ENCODE measurements around the gene NRP2. TPM values are rescaled to one million over a fixed set of nuclear protein-coding genes. Genes with fewer than 3 reads are reported as not detected.

Gene NRP2
- total RNA-seq, 1 donor from 2014 or later: 64.0 TPM

DNA sequence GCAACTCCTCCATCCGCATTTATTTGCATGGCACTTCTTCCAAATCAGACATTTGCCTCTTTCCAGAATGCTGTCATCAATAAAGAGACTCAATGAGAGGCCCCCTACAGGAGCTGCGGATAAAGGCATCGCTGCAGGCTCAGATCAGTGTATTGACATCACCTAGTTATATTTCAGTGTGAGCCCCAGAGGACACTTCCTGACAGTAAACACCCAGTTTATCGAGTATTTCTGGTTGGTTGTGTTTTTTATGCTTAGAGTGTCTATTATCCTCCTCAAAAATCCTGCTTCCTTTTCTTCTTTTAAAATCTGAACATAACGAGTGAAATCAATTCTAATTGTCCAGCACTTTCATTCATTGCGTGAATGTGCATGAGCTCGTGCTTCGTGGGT is 38.8 kb downstream of the NRP2 start:
- no peak overlapping the region for H3K4me3 Mint-ChIP-seq
- H3K36me3 Mint-ChIP-seq (ENCODE audit: low read depth): peaks cover 29% of the 10 kb centered on the region
- peaks cover 42% of the 10 kb centered on the region for H3K4me1 Mint-ChIP-seq (ENCODE audit: low read depth)
- H3K9me3 Mint-ChIP-seq: no peaks in the 10 kb centered on the region
- H3K27me3 Mint-ChIP-seq (ENCODE audit: insufficient read depth): no peaks in the 10 kb centered on the region
- intact Hi-C loops (cut with micrococcal nuclease): no loop called here
- no peak overlapping the region for H3K27ac Mint-ChIP-seq
- no peak for DNase-seq (ENCODE audit: low spot score)

DNA sequence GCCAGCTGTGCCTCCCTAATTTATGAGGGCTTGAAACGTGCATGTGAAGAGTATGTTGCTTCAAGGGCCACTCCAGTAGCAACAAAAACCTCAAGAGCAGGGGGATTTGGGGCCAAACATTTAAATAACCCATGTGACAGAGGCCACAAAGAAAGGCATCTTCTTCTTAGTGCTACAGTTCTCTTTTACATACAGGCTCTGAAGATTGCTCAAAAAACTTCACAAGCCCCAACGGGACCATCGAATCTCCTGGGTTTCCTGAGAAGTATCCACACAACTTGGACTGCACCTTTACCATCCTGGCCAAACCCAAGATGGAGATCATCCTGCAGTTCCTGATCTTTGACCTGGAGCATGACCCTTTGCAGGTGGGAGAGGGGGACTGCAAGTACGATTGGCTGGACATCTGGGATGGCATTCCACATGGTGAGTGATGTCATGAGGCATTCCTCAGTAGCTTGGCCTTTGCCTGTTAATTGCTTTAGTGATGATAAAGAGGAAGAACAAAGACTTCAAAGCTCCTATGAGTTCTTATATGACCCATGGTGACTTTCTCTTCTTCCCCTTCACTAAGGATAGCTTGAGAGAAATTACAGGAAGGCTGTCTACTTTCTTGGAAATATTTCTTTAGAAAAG is 40.1 kb downstream of the NRP2 start:
- Mint-ChIP-seq H3K27ac (no peak overlapping the region), H3K4me3 (no peak overlapping the region), H3K4me1 (ENCODE audit: low read depth) (peaks cover 28% of the 10 kb centered on the region), H3K9me3 (no peaks in the 10 kb centered on the region), H3K36me3 (ENCODE audit: low read depth) (peaks cover 27% of the 10 kb centered on the region), H3K27me3 (ENCODE audit: insufficient read depth) (no peaks in the 10 kb centered on the region)
- DNase-seq (ENCODE audit: low spot score): no peak
- intact Hi-C loops (cut with micrococcal nuclease): no loop called here

DNA sequence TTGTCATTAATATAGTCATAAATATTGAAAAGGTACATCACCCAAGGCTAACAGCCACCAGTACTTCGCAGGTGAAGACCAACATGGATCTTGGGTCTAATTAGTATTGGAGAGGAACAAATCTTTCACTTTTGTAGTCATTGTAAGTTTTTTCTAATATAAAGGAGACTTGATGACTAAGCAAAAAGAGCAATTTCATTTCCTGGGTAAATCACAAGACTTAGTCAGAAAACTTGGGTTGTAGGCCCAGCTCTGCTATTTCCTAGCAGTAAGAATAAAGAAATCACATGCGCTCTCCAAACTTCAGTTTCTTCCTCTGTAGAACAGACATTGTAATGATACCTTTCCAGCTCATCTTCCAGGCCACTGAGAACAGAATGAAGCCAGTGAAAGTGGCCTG is 40.9 kb downstream of the NRP2 start:
- Mint-ChIP-seq H3K27ac (no peak overlapping the region), H3K27me3 (ENCODE audit: insufficient read depth) (no peaks in the 10 kb centered on the region), H3K4me3 (no peak overlapping the region), H3K4me1 (ENCODE audit: low read depth) (peaks cover 21% of the 10 kb centered on the region), H3K36me3 (ENCODE audit: low read depth) (peaks cover 25% of the 10 kb centered on the region), H3K9me3 (no peaks in the 10 kb centered on the region)
- DNase-seq (ENCODE audit: low spot score): no peak
- intact Hi-C loops (cut with micrococcal nuclease): no loop called here

DNA sequence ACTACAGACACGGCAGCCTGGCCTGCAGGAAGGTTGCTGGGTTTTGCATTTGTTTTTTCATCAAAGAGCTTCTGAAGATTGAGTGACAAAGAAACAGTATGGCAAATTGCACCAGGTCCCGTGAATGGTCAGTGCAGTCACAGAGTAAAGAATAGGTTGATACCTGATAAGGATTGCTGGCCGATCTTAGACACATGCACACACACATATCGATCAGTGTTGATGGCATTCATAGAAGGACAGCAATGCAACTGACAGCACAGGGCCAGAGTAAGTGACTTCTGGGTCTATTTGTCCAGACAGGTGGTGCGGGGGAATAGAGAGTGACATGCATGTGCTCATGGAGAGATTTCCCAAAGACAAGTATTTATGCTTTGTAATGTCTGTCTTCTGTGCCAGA is 42.8 kb downstream of the NRP2 start:
- Mint-ChIP-seq H3K36me3 (ENCODE audit: low read depth) (peaks cover 26% of the 10 kb centered on the region), H3K27ac (no peak overlapping the region), H3K4me1 (ENCODE audit: low read depth) (peaks cover 4% of the 10 kb centered on the region), H3K9me3 (no peaks in the 10 kb centered on the region), H3K4me3 (no peak overlapping the region), H3K27me3 (ENCODE audit: insufficient read depth) (no peaks in the 10 kb centered on the region)
- no peak for DNase-seq (ENCODE audit: low spot score)
- intact Hi-C loops (cut with micrococcal nuclease): no loop called here

DNA sequence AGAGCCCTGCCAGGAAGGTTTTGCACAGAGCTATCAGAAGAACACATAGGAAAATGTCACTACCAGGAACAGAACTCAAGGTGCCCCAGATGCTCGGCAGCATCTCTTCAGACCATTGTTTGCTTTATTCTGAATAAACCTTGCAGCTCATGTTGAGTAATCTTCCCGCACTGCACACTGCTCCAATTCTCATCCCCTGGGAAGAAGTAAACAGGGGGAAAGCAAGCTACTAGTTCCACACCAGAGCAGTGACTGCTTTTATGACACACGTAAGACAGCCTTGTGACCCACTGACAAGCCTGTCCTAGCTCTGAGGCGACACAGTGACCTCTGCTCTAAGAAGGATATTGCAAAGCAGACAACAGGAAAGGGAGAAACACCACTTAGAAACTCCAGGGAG is 44.2 kb downstream of the NRP2 start:
- no peaks in the 10 kb centered on the region for H3K4me1 Mint-ChIP-seq (ENCODE audit: low read depth)
- H3K9me3 Mint-ChIP-seq: no peaks in the 10 kb centered on the region
- no peak for DNase-seq (ENCODE audit: low spot score)
- H3K27me3 Mint-ChIP-seq (ENCODE audit: insufficient read depth): no peaks in the 10 kb centered on the region
- no peak overlapping the region for H3K4me3 Mint-ChIP-seq
- intact Hi-C loops (cut with micrococcal nuclease): no loop called here
- H3K27ac Mint-ChIP-seq: no peak overlapping the region
- H3K36me3 Mint-ChIP-seq (ENCODE audit: low read depth): peaks cover 29% of the 10 kb centered on the region

DNA sequence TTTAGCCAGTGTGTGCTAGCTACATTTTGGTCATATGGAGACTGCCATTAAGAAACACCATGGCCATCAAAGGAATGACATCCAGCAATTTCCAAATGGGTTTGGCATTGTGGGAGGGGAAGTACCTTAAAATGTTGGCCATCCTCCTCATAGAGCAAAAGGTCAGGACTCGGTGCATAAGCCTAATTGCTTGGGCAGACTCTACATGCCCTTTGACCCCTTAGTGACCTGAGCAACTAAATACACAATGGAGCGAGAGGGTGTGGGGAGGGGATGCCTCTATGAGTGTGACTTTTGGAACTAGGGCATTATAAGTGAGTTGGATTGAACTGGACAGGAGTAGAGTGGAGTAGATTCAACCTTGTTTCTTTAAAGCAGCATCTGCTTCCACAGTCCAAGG is 44.9 kb downstream of the NRP2 start:
- no peaks in the 10 kb centered on the region for H3K27me3 Mint-ChIP-seq (ENCODE audit: insufficient read depth)
- H3K36me3 Mint-ChIP-seq (ENCODE audit: low read depth): peaks cover 29% of the 10 kb centered on the region
- H3K4me1 Mint-ChIP-seq (ENCODE audit: low read depth): no peaks in the 10 kb centered on the region
- H3K4me3 Mint-ChIP-seq: no peak overlapping the region
- no peak overlapping the region for H3K27ac Mint-ChIP-seq
- DNase-seq (ENCODE audit: low spot score): no peak
- H3K9me3 Mint-ChIP-seq: no peaks in the 10 kb centered on the region
- intact Hi-C loops (cut with micrococcal nuclease): no loop called here

DNA sequence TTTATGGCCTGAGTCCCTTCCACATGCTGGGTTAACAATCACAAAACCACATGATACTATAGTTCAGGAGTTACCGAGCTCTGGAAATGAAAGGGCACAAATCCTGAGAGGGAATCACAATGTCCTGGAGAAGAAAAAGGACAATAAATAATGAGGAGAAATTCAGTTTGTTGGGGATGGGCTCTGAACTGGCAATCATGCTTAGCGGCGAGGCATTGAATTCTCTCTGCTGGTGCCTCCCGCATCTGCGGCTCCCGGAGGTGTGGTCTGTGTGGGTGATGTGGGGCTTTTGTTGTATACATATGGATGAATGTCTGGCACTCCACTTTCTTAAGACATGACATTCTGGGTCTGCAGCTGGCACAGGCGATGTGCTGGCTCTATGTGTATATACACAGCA is 46.1 kb downstream of the NRP2 start:
- intact Hi-C loops (cut with micrococcal nuclease): no loop called here
- Mint-ChIP-seq H3K36me3 (ENCODE audit: low read depth) (peaks cover 28% of the 10 kb centered on the region), H3K9me3 (no peaks in the 10 kb centered on the region), H3K4me1 (ENCODE audit: low read depth) (no peaks in the 10 kb centered on the region), H3K27me3 (ENCODE audit: insufficient read depth) (no peaks in the 10 kb centered on the region), H3K4me3 (no peak overlapping the region), H3K27ac (no peak overlapping the region)
- DNase-seq (ENCODE audit: low spot score): no peak

DNA sequence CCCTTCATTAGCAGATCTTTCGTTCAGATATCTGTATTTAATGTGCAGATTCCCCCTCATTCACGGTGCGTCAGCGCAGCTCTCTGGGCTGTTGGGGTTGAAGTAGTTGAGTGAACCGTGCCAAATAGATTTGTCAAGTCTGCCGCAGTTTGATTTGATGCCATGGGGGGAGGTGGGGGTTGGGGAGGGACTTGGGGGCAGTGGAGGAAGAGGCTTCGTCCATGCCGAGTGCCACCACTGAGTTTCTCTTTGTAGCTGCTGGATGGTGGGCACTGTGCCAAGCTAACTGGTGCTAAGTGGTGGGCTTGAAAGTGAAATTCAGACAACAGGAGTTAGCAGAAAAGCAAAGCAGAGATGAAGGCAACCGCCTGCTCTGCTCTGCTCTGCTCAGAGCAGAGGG is 47.9 kb downstream of the NRP2 start:
- DNase-seq (ENCODE audit: low spot score): no peak
- Mint-ChIP-seq H3K27me3 (ENCODE audit: insufficient read depth) (no peaks in the 10 kb centered on the region), H3K36me3 (ENCODE audit: low read depth) (peaks cover 18% of the 10 kb centered on the region), H3K4me3 (no peak overlapping the region), H3K4me1 (ENCODE audit: low read depth) (no peaks in the 10 kb centered on the region), H3K9me3 (no peaks in the 10 kb centered on the region), H3K27ac (no peak overlapping the region)
- intact Hi-C loops (cut with micrococcal nuclease): no loop called here

DNA sequence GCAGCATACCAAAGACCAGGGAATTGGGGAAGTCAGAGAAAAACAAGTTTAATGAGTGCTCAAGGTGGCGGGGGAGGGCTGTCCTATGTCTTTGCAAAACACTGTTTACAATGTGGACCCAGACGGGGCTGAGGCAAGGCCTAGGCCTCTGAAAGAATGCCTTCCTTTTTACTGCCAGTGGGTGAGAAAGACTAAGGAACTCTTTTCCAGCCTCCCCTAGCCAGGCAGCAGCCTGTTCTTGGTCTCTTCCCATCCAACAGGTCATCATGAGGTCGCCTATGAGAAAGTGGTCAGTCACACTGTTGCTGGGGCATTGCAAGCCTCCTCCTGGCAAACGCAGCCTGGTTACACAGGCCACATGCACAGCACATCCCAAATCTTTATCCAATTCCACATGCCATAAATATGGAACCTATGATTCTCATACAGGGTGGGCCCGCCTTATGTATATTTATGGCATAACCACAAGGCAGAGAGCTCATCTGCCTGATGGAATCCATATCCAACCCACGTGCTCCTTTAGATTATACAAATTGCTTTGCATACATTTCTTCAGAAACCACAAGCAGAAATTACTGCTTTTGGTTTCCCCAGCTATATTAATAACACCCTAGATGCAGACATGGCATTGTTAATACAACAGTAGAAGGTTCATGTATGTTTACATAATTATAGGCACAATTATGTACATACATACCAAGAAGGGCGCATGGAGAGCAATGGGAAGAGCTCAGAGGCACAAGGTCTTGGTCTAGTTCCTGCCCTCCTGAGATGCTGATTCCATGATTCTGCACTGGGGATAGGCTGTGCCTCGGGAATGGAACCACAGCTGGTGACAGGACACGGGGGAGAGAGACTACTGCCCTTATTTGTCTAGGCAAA is 48.6 kb downstream of the NRP2 start:
- intact Hi-C loops (cut with micrococcal nuclease): no loop called here
- Mint-ChIP-seq H3K4me1 (ENCODE audit: low read depth) (no peaks in the 10 kb centered on the region), H3K9me3 (no peaks in the 10 kb centered on the region), H3K27me3 (ENCODE audit: insufficient read depth) (no peaks in the 10 kb centered on the region), H3K27ac (no peak overlapping the region), H3K36me3 (ENCODE audit: low read depth) (peaks cover 10% of the 10 kb centered on the region), H3K4me3 (no peak overlapping the region)
- DNase-seq (ENCODE audit: low spot score): no peak

DNA sequence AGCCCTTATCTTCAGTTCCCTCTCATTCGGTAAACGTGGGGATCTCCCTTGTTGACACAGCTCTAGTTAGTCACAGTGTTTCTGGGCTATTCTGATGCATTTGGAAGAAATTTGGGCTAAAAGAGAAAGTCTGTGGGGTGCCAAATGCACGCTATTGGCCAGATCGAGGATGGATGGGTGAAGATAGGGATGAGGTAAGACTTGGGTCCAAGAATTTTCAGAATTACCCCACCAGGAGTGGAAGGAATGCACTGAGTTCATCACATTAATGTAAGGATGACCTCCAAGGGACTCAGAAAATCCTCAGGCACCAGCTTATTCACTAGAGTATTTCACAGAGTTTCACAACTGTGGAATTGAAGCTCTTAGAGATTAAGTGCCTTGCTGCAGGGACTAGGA is 49.3 kb downstream of the NRP2 start:
- Mint-ChIP-seq H3K9me3 (no peaks in the 10 kb centered on the region), H3K36me3 (ENCODE audit: low read depth) (peaks cover 7% of the 10 kb centered on the region), H3K4me3 (no peak overlapping the region), H3K27me3 (ENCODE audit: insufficient read depth) (no peaks in the 10 kb centered on the region), H3K27ac (no peak overlapping the region), H3K4me1 (ENCODE audit: low read depth) (no peaks in the 10 kb centered on the region)
- no peak for DNase-seq (ENCODE audit: low spot score)
- intact Hi-C loops (cut with micrococcal nuclease): no loop called here

DNA sequence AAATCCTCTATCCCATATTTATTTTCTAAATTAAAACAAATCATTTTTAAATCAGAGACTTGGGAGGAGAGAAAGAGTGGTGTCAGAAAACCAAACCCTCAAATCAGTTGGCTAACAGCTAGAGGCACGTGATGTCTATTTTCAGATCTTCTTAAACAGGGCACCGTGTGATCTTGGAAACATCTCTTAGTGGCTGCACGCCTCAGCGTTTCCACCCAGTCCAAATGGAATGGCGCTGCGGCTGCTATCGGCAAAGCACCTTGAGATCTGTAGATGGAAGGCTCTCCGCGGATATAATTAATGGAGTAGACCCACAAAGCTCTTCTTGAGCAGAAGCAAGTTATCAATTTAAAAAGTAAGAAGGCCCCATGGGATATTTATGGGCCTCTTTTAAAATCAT is 50.0 kb downstream of the NRP2 start:
- Mint-ChIP-seq H3K9me3 (no peaks in the 10 kb centered on the region), H3K27ac (no peak overlapping the region), H3K4me1 (ENCODE audit: low read depth) (no peaks in the 10 kb centered on the region), H3K4me3 (no peak overlapping the region), H3K36me3 (ENCODE audit: low read depth) (peaks cover 8% of the 10 kb centered on the region), H3K27me3 (ENCODE audit: insufficient read depth) (peaks cover under 1% of the 10 kb centered on the region)
- no peak for DNase-seq (ENCODE audit: low spot score)
- intact Hi-C loops (cut with micrococcal nuclease): no loop called here

DNA sequence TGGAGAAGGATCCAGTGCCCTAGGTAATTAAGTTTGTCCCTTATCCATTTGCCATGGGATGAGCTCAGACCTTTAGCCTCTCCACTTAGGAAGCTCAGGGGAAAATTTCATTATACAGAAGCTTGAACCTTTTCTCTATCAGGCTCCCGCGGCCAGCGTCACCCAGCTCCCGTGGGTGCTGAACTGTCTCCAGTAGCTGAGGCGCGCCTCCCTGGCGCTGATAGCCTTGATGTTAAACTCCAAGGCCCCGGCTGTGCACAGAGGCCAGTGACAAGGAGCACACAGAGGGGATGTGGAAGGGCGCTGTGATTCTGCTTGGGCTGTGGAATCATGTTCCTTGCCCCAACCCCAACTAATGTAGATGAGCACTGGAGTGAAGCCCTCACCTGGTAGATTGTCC is 50.8 kb downstream of the NRP2 start:
- Mint-ChIP-seq H3K36me3 (ENCODE audit: low read depth) (peaks cover 9% of the 10 kb centered on the region), H3K27ac (no peak overlapping the region), H3K9me3 (no peaks in the 10 kb centered on the region), H3K27me3 (ENCODE audit: insufficient read depth) (peaks cover 2% of the 10 kb centered on the region), H3K4me1 (ENCODE audit: low read depth) (no peaks in the 10 kb centered on the region), H3K4me3 (no peak overlapping the region)
- no peak for DNase-seq (ENCODE audit: low spot score)
- intact Hi-C loops (cut with micrococcal nuclease): no loop called here

DNA sequence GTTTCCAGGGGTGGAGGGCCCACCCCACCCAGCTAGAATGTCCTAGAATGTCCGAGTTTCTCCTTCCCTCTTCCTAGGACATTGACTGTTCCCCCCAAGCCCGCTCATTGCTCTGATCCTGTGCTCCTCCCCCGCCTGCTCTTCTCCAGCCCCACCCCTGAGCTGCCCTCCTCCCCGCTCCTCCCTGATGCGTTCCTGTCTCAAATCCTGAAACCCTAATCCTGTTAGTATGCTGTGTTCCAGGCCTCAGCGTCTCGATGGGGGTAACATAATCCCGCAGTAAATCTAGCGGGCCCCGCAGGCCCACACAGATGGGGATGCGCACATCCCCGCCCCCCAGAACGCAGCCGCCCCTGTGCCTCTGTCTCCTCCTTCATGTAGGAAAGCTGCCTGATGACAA is 51.3 kb downstream of the NRP2 start:
- intact Hi-C loops (cut with micrococcal nuclease): no loop called here
- Mint-ChIP-seq H3K9me3 (no peaks in the 10 kb centered on the region), H3K4me3 (no peak overlapping the region), H3K27me3 (ENCODE audit: insufficient read depth) (peaks cover 2% of the 10 kb centered on the region), H3K27ac (no peak overlapping the region), H3K4me1 (ENCODE audit: low read depth) (no peaks in the 10 kb centered on the region), H3K36me3 (ENCODE audit: low read depth) (peaks cover 7% of the 10 kb centered on the region)
- no peak for DNase-seq (ENCODE audit: low spot score)

All from activated T-helper 1 cell treated with anti-CD3 and anti-CD28 coated beads, Interleukin-12 subunit alpha, Interleukin-12 subunit beta, Interleukin-2, Interleukin-4 antibody, amounts not matched to agents 30 ng/mL and 10 ng/mL and 1 ng/mL, durations not matched to agents 14 hours and 24 hours and 36 hours (primary cell).